ENCODE data around the gene NTM.

The NTM gene

DNA sequence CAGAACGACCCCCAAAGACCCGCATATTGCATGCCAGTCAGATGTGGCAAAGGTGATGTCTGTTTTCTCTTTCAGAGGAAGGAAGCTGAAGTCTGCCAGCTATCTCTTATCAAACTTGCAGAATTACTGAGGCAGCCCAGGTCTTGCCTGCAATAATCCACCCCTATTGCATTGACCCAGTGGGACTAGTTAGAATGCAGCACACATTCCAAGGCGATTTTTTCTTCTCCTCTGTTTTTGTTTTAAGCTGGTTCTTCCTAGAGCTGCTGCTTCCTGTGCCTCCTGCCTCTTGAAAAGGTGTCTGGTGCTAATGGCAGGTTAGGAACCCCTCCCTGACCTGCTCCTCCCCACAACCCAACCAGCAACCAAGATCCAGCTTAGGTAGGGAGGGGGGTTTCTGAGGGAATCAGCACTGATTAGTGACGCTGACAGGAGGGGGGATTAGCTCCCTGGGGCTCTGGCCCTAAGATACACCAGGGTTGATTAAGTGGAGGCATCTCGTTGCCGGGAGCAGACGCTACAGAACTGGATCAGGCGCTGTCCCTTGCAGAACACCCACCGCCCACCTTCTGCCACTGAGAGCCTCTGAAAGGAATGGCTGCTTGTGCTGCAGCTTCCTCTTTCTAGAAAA is 2.8 kb downstream of the NTM start:
- no peak for DNase-seq (ENCODE audit: low read depth)

DNA sequence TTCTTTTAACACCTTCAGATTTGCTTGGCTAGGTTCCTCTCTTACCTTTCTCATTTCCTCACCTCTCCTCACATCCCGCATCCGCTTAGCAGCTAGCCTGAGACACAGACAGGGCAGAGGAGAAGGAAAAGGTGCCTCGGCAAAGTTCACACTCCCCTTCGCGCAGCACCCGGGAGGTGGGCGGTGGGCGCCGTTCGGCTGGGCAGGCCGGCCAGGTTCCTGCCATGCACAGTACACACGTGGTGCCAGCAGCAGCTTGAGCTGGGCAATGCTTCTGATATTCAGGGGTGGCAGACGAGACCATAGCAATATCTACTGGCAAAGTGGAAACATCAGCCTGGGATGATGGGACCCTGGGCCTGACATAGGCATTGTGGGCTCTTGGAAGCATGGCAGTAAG is 3.3 kb downstream of the NTM start:
- DNase-seq (ENCODE audit: low read depth), result no peak

DNA sequence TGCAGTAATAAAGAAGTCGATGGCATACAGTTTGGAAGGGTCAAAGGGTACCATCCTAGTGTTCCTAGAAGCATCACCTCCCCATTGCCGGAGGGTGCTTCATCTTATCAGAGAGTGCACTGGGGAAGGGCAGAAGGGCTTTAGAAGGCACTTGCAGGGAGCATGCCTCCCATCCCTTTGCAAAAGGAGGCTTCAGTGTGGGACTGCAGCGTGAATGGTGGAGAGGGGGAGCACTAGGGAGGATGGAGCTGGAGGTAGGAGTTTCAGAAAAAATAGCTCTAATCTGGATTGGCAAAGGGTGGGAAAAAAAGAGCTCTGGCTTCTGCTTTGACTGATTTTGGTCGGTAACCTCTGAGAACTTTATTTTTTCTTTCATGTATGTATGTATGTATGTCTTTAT is 5.0 kb downstream of the NTM start:
- DNase-seq (ENCODE audit: low read depth), result no peak

DNA sequence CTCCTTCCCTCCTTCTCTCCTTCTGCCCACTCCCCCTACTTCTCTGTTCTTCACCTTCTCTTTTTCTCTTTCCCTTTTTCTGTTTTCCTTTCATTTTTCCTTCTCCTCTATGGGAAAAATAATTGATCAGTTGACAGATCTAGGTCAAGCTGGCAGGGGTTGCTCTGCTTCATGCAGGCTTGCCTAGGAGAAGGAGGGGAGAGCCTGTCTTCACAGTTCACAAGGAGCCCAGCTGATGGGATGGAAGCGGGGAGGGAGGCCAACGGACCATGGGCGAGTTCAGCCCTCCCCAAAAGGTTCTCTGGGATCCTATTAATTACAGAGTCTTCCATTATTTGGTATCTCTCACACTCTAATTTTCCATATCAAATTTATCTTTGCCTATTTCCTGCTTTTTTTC is 5.5 kb downstream of the NTM start:
- no peak for DNase-seq (ENCODE audit: low read depth)

GRCh38 chr11:131378931-131379330 is 8.5 kb downstream of the NTM start:
- no peak for DNase-seq (ENCODE audit: low read depth)

DNA sequence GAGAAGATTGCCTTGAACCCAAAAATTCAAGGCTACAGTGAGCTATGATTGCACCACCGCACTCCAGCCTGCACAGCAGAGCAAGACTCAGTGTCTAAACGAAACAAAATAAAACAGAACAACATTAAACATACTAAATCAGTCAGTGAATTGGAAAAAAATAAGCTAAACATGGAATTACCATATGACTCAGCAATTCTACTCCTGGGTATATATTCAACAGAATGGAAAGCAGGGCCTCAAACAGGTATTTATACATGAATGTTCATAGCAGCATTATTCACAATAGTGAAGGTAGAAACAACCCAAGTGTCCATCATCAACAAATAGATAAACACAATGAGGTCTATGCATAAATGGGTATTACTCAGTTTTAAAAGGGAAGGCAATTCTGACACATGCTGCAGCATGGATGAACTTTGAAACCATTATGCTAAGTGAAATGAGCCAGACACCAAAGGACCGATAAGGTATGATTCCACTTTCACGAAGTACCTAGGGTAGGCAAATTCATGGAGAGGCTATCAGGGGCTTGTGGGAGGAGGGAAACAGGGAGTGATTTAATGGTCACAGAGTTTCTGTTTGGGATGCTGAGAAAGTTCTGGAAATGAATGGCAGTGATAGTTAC is 15.5 kb downstream of the NTM start:
- DNase-seq (ENCODE audit: low read depth), result no peak

- DNase-seq (ENCODE audit: low read depth), result no peak
These were observed 16.0 kb downstream of the NTM start for GRCh38 chr11:131386408-131386807.

GRCh38 chr11:131388030-131388429 is 17.6 kb downstream of the NTM start:
- DNase-seq (ENCODE audit: low read depth), result no peak

DNA sequence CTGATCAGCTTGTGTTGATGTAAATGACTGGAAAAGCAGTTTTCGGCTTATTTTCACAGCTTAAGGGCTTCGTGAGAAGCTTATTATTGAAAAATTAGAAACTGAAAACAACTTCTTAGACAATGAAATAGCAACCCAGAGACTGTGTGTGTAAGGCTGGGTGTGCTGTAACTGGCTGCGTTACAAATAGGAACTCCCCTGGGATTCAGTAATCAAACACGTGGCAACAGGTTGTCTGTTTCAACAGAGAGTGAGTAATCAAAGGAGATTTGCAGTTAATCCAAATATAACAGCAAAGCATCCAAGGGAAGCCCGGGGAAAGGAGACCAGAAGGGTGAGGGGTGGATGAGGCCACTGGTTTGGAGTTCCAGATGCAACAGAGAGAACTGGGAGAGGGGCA is 19.2 kb downstream of the NTM start:
- no peak for DNase-seq (ENCODE audit: low read depth)

DNA sequence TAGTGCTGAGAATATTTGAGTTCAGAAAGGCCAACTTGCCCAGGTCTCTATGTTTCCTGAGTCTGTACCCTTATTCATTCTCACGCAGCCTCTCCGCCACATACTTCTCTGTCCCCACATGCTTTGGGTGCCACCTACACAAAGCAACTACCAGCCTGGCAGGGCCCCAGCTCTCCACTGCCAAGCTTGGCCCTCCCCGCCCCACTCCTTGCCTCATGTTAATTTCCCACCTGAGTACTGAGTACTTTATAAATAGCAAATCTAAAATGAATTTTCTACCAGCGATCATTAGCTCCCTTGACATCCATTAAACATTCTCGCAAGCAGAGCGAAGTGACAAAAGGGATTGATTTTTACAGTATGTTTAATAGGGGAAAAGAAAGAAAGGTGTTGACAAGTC is 20.8 kb downstream of the NTM start:
- DNase-seq (ENCODE audit: low read depth), result no peak

GRCh38 chr11:131392528-131393255 is 22.3 kb downstream of the NTM start:
- DNase-seq (ENCODE audit: low read depth), result no peak

DNA sequence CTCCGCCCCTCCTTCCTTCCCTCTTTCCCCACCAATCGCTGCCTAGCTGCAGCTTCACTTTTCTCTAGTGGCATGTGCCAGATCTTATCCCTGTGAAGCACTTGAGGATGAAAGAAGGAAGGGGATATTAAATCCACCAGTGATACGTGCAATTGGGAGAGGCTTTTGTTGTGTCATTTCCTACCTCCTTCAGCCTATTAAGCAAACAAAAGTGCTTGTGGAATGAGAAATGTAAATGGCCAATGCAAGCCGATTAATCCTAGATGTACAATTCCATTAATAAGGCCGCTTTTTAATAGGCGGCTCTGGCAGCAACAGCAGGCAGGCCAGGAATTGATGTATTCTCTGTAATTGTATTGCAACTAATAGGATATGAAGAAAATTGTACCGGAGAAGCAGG is 23.3 kb downstream of the NTM start:
- DNase-seq (ENCODE audit: low read depth), result no peak

DNA sequence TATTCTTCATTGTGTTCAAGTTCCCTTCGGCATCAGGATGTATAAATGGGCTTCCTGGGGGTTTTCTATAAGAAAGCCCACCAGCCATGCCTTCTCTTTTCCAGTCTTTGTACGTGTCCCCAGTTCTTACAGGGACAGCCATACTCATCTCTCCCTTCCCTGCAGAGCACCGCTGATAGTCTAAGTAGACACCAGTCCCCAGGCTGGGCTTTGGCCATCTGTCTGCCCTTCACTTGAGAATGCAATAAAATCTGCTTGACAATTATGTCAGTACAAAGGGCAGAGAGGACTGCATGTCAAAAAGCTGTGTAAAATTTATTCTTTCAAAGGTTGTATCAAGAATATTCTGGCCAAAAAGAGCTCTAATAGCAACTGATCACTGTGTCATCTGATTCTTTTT is 27.3 kb downstream of the NTM start:
- no peak for DNase-seq (ENCODE audit: low read depth)

DNA sequence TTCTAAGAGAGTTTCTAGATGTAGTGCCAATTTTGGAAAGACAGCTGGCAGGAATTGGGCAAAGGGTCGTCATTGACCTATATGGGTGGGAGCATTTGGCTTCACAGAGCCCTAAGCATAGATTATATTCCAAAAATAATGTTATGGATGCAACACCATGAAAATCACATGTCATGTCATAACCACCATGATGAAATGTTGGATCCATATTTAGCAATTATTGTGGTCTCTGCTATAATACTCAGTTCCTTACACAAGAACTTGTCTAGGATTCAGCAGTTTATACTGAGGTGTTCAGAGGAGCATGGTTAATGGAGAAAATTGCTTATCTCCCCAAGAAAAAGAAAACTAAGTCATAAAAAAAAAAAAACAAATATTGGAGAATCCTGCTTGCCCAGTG is 31.6 kb downstream of the NTM start:
- no peak for DNase-seq (ENCODE audit: low read depth)

GRCh38 chr11:131404010-131404409 is 33.6 kb downstream of the NTM start:
- DNase-seq (ENCODE audit: low read depth), result no peak

GRCh38 chr11:131408025-131408640 is 37.7 kb downstream of the NTM start:
- DNase-seq (ENCODE audit: low read depth), result no peak

GRCh38 chr11:131409345-131409744 is 38.9 kb downstream of the NTM start:
- DNase-seq (ENCODE audit: low read depth), result no peak

GRCh38 chr11:131411636-131412035 is 41.2 kb downstream of the NTM start:
- no peak for DNase-seq (ENCODE audit: low read depth)

DNA sequence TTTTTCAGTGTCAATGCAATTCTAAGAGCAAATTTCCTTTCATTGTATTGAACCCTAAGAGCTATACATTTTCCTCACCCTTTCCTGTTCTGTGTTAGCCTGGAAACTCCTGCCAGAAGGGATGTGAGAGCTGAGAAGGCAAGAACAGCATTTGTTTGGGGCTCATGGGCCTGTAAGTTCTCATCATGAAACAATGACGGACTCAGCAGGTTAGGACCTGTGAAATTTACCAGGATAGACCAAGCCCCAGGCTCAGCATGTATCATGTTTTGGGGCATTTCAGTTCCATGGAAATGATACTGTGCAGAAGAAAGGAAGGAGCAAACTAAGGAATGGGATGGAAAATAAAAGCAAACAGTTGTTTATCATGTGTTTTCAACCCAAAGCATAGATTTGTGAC is 41.6 kb downstream of the NTM start:
- no peak for DNase-seq (ENCODE audit: low read depth)

- DNase-seq (ENCODE audit: low read depth), result no peak
These were observed 42.8 kb downstream of the NTM start for GRCh38 chr11:131413217-131413616.

DNA sequence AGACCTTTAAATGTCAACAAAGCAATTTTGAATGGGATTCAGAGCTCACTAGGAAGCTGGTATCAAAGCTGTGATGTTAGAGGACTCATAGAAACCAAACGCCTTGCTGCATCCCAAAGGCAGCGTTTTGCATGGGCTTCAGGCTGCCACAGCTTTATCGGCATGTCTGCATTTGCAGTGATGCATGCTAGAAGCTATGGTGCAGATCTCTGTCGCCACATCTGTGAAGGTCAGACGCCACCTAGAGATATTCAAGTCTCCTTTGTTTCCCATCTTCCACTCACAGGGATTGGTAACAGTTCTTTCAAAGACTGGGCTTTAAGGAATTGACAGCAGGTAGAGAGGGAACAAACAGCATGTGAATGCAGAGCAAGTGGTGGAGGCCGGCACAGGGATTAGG is 47.8 kb downstream of the NTM start:
- DNase-seq (ENCODE audit: low read depth), result no peak

- DNase-seq (ENCODE audit: low read depth), result no peak
These were observed 50.8 kb downstream of the NTM start for GRCh38 chr11:131421066-131421855.

Data from activated T-helper 9 cell treated with anti-CD3 and anti-CD28 coated beads, Interleukin-2, amount 50 U/mL, for 16 hours (primary cell).